CD14-positive monocyte (primary cell): ENCODE measurements around the gene ZNF423. TPM values are rescaled to one million over a fixed set of nuclear protein-coding genes. Genes with fewer than 3 reads are reported as not detected.

Source experiments
- DNase-seq, 3 donors: peaks; one replicate each; pipeline ENCODE4 v3.0.0-alpha.2; 2011 to 2022
- H2AFZ ChIP-seq: 2 replicates; pipeline ENCODE4 v1.6.0; 2012; ENCODE audit warnings: mild to moderate bottlenecking, low read depth, low read length, inconsistent platforms; ENCODE audit not compliant: insufficient read depth, poor library complexity, severe bottlenecking
- H3K27ac ChIP-seq, 2 donors: 1 replicate in 1 of 2; 2 replicates in 1 of 2; pipeline ENCODE4 v1.5.1; 2012 to 2013; ENCODE audit warnings: low read length in 2 of 2, control low read depth in 1 of 2, inconsistent platforms in 1 of 2, low read depth in 1 of 2, mild to moderate bottlenecking in 1 of 2
- H3K27me3 ChIP-seq, 2 donors: one replicate each; pipeline versions ENCODE4 v1.6.0 to v1.6.1; 2011 to 2013; ENCODE audit warnings: low read length in 2 of 2; ENCODE audit not compliant: control insufficient read depth in 2 of 2, insufficient read depth in 2 of 2
- H3K36me3 ChIP-seq, 2 donors: replicated peaks in 1 of 2; 1 replicate in 1 of 2; 2 replicates in 1 of 2; pipeline versions ENCODE4 v1.5.1 to v1.6.1; 2012 to 2013; ENCODE audit warnings: low read length in 2 of 2, control low read depth in 1 of 2, inconsistent platforms in 1 of 2, mild to moderate bottlenecking in 1 of 2; ENCODE audit not compliant: insufficient read depth in 2 of 2, control insufficient read depth in 1 of 2
- H3K4me1 ChIP-seq, 2 donors: 1 replicate in 1 of 2; 2 replicates in 1 of 2; pipeline versions ENCODE4 v1.5.1 to v1.6.1; 2012 to 2013; ENCODE audit warnings: low read length in 2 of 2, control low read depth in 1 of 2, inconsistent platforms in 1 of 2, mild to moderate bottlenecking in 1 of 2, moderate library complexity in 1 of 2; ENCODE audit not compliant: insufficient read depth in 2 of 2, control insufficient read depth in 1 of 2
- H3K4me2 ChIP-seq: replicated peaks from 2 replicates; pipeline ENCODE3; 2012; ENCODE audit warnings: low read length, moderate library complexity, mild to moderate bottlenecking; ENCODE audit not compliant: poor library complexity, severe bottlenecking; ENCODE audit errors: extremely low read depth
- H3K4me3 ChIP-seq, 3 experiments: fragments of 200-600 bp in 1 of 3; sonication (generic) in 1 of 3; replicated peaks in 1 of 3; 1 replicate in 2 of 3; 2 replicates in 1 of 3; pipeline ENCODE4 v1.5.1; 2011 to 2013; ENCODE audit warnings: low read length in 3 of 3, mild to moderate bottlenecking in 3 of 3, control low read depth in 2 of 3, low read depth in 2 of 3, inconsistent platforms in 1 of 3, moderate library complexity in 1 of 3
- H3K79me2 ChIP-seq: 2 replicates; pipeline ENCODE4 v1.6.0; 2012; ENCODE audit warnings: mild to moderate bottlenecking, control low read depth, inconsistent platforms, low read length, moderate library complexity; ENCODE audit not compliant: insufficient read depth
- H3K9ac ChIP-seq: 2 replicates; pipeline ENCODE4 v1.6.0; 2017; ENCODE audit warnings: low read length, mild to moderate bottlenecking; ENCODE audit not compliant: insufficient read depth, poor library complexity, severe bottlenecking
- H3K9me3 ChIP-seq, 2 donors: replicated peaks in 1 of 2; 1 replicate in 1 of 2; 2 replicates in 1 of 2; pipeline versions ENCODE4 v1.5.1 to v1.6.1; 2012 to 2013; ENCODE audit warnings: low read length in 2 of 2, control low read depth in 1 of 2; ENCODE audit not compliant: control insufficient read depth in 1 of 2, insufficient read depth in 1 of 2
- H4K20me1 ChIP-seq: 2 replicates; pipeline ENCODE4 v1.6.0; 2012; ENCODE audit warnings: mild to moderate bottlenecking, low read length, control low read depth, moderate library complexity; ENCODE audit not compliant: insufficient read depth
- H3K27ac Mint-ChIP-seq, 7 donors: one replicate each; pipeline ENCODE4 v1.8.0; 2020; ENCODE audit warnings: mild to moderate bottlenecking in 7 of 7, mixed read lengths in 7 of 7, moderate library complexity in 6 of 7, inconsistent platforms in 2 of 7
- H3K27me3 Mint-ChIP-seq, 3 donors: one replicate each; pipeline ENCODE4 v1.8.0; 2021 to 2022; ENCODE audit warnings: low read depth in 3 of 3, mild to moderate bottlenecking in 3 of 3, mixed read lengths in 3 of 3, moderate library complexity in 3 of 3, inconsistent platforms in 1 of 3
- H3K36me3 Mint-ChIP-seq, 2 donors: one replicate each; pipeline ENCODE4 v1.8.0; 2020; ENCODE audit warnings: mixed read lengths in 2 of 2, inconsistent platforms in 1 of 2, mild to moderate bottlenecking in 1 of 2
- H3K4me1 Mint-ChIP-seq: one replicate; pipeline ENCODE4 v1.8.0; 2020; ENCODE audit warnings: mild to moderate bottlenecking, mixed read lengths
- H3K4me3 Mint-ChIP-seq, 2 donors: one replicate each; pipeline ENCODE4 v1.8.0; 2020; ENCODE audit warnings: mild to moderate bottlenecking in 2 of 2, mixed read lengths in 2 of 2, moderate library complexity in 1 of 2
- H3K9me3 Mint-ChIP-seq, 7 donors: one replicate each; pipeline ENCODE4 v1.8.0; 2020 to 2022; ENCODE audit warnings: mixed read lengths in 7 of 7, mild to moderate bottlenecking in 6 of 7, moderate library complexity in 6 of 7, inconsistent platforms in 2 of 7
- WGBS: methylation state at CpG from one replicate; pipeline ENCODE4 v1.1.5; 2013; ENCODE audit warnings: missing lambda C conversion rate; ENCODE audit not compliant: insufficient coverage; 5-methylcytosine and 5-hydroxymethylcytosine counted together
- intact Hi-C, 2 donors: fragments of 100-400 bp; cut with micrococcal nuclease; formaldehyde crosslinking; loops; one replicate each; pipeline versions ENCODE4 v1.15.0 to v1.15.1; 2023
- polyA plus RNA-seq, 3 donors: library from polyadenylated mRNA; depleted of rRNA in 1 of 3; unstranded in 2 of 3; stranded (reverse) in 1 of 3; fragments of 300-500 nt in 2 of 3; fragments of >200 nt in 1 of 3; fragmentation: Illumina TruSeq in 2 of 3; gene quantifications; 1 replicate in 2 of 3; 2 replicates in 1 of 3; pipeline ENCODE4 v1.2.3, GENCODE V29; 2012 to 2021
- TF ChIP-seq, protein P1 (sequence below): fragments of 200-600 bp; IDR thresholded peaks from one replicate; pipeline ENCODE4 v1.8.0; 2022; ENCODE audit warnings: antibody characterized with exemption, mild to moderate bottlenecking

The ZNF423 gene
- polyA plus RNA-seq, 3 donors: not detected

DNA sequence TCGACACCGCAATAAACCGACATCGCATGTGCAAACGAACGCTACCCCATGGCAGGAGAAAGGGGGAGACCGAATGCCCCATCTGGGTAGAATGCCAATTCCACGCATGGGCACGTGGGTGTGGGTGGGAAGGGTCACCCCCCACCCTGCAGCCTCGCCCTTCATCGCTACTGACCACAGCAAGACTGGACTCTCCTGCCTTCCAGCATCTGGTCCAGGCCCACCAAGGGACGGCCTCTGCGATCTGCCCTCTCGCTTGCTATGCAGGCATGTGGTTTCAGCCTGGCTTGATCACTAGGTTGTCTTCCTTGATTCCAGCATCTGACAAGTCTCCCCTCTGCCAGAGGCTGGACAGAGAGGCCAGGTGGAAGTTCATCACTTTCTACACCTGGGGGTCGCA is 323.0 kb downstream of the ZNF423 start:
- peaks cover 21% of the 10 kb centered on the region for H3K4me1 Mint-ChIP-seq
- Histone ChIP-seq H2AFZ (no peak overlapping the region), H3K79me2 (no peaks in the 10 kb centered on the region), H3K4me2 (no peak overlapping the region), H3K9me3 (no peaks in the 10 kb centered on the region), H3K9ac (no peak overlapping the region), H3K27ac (no peak overlapping the region), H3K4me3 (no peak overlapping the region), H3K27me3 (peaks cover 3 to 17% of the 10 kb centered on the region in 2 donors), H3K36me3 (no peaks in the 10 kb centered on the region), H4K20me1 (no peaks in the 10 kb centered on the region), H3K4me1 (peaks cover 4 to 6% of the 10 kb centered on the region in 2 donors)
- peaks cover 0 to 2% of the 10 kb centered on the region in 2 donors for H3K36me3 Mint-ChIP-seq
- H3K9me3 Mint-ChIP-seq: no peaks in the 10 kb centered on the region
- WGBS: 95% methylated on average over 5 of the region's 15 CpGs
- no peak overlapping the region for H3K27ac Mint-ChIP-seq
- H3K27me3 Mint-ChIP-seq: peaks cover 22 to 32% (median 22%) of the 10 kb centered on the region in 3 donors
- DNase-seq: no peak
- intact Hi-C loops: no loop called here
- TF ChIP-seq, protein P1, sequence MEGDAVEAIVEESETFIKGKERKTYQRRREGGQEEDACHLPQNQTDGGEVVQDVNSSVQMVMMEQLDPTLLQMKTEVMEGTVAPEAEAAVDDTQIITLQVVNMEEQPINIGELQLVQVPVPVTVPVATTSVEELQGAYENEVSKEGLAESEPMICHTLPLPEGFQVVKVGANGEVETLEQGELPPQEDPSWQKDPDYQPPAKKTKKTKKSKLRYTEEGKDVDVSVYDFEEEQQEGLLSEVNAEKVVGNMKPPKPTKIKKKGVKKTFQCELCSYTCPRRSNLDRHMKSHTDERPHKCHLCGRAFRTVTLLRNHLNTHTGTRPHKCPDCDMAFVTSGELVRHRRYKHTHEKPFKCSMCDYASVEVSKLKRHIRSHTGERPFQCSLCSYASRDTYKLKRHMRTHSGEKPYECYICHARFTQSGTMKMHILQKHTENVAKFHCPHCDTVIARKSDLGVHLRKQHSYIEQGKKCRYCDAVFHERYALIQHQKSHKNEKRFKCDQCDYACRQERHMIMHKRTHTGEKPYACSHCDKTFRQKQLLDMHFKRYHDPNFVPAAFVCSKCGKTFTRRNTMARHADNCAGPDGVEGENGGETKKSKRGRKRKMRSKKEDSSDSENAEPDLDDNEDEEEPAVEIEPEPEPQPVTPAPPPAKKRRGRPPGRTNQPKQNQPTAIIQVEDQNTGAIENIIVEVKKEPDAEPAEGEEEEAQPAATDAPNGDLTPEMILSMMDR: no peak
- no peak overlapping the region for H3K4me3 Mint-ChIP-seq

DNA sequence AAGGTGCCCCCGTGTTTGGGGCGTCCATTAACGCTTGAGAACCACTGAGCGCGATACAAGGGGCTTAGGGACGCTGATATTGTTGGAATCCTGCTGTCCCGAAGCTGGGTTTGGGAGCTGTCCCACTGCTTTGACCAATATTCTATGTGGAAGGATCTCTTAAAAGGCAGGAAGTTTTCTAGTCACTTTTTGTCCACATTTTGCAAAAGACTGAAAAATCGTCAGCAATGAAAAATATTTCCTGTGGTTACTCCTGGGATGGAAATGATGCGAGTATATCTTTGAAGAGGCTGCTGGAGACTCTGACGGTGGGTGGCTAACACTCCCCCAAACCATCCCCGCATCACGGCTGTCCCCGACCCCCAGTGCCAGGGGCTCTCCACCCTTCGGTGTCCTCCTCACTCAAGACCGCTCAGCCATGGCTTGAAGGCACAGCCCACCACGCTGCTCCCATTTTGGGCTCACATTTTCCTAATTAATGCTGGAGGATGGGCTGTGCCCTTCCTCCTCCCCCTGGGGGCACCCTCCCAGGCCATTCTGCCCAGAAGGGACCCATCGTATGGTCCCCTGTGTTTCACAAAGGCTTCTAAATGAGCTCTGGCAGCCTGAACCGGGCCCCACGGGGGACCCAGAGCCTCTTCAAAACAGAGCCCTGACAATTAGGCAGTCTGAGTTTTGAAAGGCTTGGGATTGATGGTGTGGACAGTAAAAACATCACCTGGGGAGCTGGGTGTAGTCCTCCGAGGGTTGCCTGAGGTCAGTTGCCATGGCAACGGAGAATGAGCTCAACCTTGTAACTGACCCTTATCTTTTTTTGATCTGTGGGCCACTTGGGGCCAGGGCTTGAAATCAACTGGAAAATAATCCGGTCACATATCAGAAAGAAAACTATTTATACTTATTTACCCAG is 323.7 kb downstream of the ZNF423 start:
- intact Hi-C loops: no loop called here
- H3K27me3 Mint-ChIP-seq: peaks cover 23 to 37% (median 25%) of the 10 kb centered on the region in 3 donors
- H3K4me2 ChIP-seq: no peak overlapping the region
- H2AFZ ChIP-seq: no peak overlapping the region
- H3K79me2 ChIP-seq: no peaks in the 10 kb centered on the region
- TF ChIP-seq, protein P1: no peak
- WGBS: 86% methylated on average over 14 of the region's 22 CpGs
- no peak overlapping the region for H3K9ac ChIP-seq
- no peaks in the 10 kb centered on the region for H3K9me3 Mint-ChIP-seq
- no peaks in the 10 kb centered on the region for H3K36me3 ChIP-seq
- H3K4me3 Mint-ChIP-seq: no peak overlapping the region
- H3K4me1 Mint-ChIP-seq: peaks cover 24% of the 10 kb centered on the region
- peaks cover 0 to 2% of the 10 kb centered on the region in 2 donors for H3K36me3 Mint-ChIP-seq
- peaks cover 4 to 9% of the 10 kb centered on the region in 2 donors for H3K4me1 ChIP-seq
- H3K27me3 ChIP-seq: peaks cover 3 to 17% of the 10 kb centered on the region in 2 donors
- no peaks in the 10 kb centered on the region for H4K20me1 ChIP-seq
- H3K4me3 ChIP-seq: no peak overlapping the region
- H3K27ac ChIP-seq: no peak overlapping the region
- no peak for DNase-seq
- H3K27ac Mint-ChIP-seq: peak overlapping the region in 1 of 7 donors; percentile 19
- H3K9me3 ChIP-seq: no peaks in the 10 kb centered on the region
